Neural progenitor cell (in vitro differentiated cells): Measurements from ENCODE around the gene KIRREL3.

ENCODE experiments used
- CTCF ChIP-seq: fragments of 200-600 bp; sonication (generic); IDR thresholded peaks from 2 replicates; pipeline ENCODE4 v1.5.1; 2017; ENCODE audit warnings: antibody characterized with exemption, mild to moderate bottlenecking
- EZH2 ChIP-seq: fragments of 200-600 bp; sonication (generic); IDR thresholded peaks from 2 replicates; pipeline ENCODE4 v1.6.1; 2017; ENCODE audit warnings: antibody characterized with exemption, mild to moderate bottlenecking, moderate library complexity
- EZH2phosphoT487 ChIP-seq: fragments of 200-600 bp; sonication (generic); IDR thresholded peaks from 2 replicates; pipeline ENCODE4 v1.6.1; 2017; ENCODE audit warnings: antibody characterized with exemption

GRCh38 chr11:126523441-126524205, 476.9 kb downstream of the KIRREL3 start:
- TF ChIP-seq CTCF (no peak), EZH2 (no peak), EZH2phosphoT487 (no peak)
